HG03575 (cell line): ENCODE results near the gene CADPS.

Experiments
- ATAC-seq: cut with Tn5 transposase; IDR thresholded peaks from one replicate; pipeline ENCODE4 v1.9.1; 2021; ENCODE audit not compliant: unreplicated experiment, insufficient number of reproducible peaks, low FRiP score; ENCODE audit errors: extremely low read depth

CADPS gene

DNA sequence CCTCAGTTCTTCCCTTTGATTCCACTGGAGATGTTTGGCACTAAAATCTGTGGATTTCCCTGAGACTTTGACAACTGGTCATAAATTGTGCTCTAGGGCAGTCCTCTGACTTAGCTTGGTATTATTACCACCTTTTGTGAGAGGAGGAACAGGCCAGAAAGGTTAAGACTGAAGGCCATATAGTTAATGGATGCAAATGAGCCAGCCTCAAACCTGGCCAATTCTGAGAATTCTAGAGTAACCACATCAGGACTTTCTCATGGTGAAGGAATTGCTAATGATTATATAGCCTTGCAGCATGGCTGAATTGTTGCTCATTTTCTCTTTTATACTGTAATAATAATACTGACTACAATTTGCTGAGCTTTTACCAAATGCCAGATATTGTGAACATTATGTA is 162.5 kb downstream of the CADPS start:
- no peak for ATAC-seq

DNA sequence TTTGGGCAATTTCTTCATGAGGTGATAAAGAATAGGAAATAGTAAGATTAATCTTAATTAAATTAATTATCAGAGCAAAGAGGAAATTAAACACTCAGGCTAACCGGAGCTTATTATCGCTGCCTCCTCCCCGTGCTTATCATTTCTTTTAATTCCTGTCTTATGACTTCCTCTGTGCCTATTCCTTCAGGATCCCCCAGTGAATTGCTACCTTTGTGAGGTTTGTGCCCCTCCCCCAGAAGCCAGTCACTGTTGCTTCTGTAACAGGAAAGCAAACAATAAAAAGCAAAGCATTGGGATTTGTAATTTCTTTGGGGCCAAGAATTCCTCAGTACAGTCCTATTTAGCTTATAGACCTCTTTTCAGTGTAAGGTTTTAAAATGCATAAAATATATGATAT is 164.5 kb downstream of the CADPS start:
- ATAC-seq = no peak

DNA sequence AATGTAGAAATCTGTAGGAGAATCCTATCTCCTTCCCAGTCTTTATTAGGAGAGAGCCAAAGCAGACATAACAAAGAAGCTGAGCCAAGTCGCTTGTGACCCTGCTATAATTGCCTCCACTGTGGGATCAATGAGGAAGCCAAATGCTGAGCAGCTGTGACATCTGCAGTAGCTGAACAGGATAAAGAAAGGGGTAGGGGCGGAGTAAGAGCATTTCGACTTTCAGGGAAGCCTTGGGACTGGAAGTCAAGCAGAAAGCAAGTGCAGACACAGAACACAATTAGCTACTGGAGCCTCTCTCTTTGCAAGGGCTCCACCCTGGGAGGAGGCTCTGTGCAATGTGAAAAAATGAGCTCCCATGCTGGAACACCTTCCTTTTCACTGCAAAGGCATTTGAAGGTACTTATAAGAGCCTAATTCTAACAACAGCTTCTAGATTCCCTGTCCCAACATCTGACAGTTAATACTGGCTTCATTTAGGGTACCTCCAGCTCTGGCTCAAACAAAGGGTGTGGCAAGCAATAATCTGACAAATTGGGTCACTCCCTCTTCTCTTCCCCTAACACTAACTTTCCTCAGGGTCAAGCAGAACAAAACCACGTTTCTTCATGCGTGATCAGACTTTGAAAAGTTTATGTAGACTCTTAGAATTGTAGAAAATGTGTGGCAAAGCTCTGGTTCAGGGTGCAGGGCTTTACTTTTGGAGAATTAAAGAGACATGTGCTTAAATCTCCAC is 166.4 kb downstream of the CADPS start:
- no peak for ATAC-seq

DNA sequence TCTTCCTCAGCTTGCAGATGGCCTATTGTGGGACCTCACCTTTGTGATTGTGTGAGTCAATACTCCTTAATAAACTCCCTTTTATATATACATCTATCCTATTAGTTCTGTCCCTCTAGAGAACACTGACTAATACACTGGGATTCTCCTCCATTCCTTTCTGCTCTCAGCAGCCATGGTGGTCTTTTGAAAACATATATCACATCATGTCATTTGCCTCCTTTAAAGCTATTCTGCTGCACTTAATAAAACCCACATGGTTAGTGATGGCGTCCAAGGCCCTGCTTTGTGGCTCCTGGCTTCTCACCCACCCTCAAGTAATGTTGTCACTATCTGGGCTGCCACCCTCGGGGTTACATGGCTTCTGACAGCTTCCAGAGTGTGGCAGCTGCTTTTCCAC is 169.5 kb downstream of the CADPS start:
- no peak for ATAC-seq

DNA sequence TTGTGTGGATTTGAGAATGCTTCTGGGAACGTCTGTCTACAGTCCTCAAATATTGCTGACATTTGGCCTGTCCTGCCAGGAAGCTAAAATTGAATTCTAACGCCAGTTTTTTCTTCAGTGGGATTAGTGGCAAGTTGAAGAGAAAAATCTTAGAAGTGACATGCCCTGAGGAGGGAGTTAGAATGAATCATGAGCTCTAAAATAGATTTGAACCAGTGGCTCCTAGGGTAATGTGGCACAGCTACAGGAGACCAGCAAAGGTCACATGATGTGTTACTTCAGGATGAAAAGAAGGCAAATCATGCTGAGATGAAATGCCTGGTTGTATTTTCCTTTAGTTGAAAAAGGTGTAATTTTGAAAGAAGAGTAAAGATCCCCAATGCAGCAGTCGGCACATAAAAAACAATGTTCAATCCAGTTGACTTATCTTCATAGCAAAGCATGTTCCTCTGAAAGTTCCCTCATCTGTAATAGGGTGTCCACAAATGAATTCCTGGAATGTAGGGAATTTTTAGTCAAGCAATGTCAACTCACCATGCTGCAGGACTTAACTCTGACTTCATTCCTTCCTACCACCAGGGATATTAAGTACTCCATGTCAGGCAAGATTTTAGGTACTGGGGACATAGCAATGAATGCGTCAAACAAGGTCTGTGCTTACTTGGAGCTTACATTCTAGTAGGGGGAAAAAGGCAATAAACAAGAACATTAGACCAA is 171.6 kb downstream of the CADPS start:
- ATAC-seq = no peak

DNA sequence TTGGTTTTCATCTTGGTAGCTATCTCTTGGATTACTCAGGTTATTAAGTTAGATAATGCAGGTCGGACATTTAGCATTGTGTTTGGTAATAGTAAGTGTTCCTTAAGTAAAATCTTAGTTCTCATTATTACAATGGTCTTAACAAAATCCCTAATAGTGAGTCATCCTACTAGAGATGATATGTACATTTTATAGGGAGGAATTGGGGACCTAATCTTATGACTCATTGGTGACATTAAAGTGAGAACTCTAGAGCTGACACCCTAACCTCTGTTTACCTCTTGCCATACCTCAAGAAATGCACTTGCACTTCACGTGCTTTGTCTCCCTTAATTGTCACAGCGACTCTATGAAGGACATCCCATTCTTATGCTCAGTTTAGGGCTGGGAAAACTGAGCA is 174.9 kb downstream of the CADPS start:
- ATAC-seq = no peak

DNA sequence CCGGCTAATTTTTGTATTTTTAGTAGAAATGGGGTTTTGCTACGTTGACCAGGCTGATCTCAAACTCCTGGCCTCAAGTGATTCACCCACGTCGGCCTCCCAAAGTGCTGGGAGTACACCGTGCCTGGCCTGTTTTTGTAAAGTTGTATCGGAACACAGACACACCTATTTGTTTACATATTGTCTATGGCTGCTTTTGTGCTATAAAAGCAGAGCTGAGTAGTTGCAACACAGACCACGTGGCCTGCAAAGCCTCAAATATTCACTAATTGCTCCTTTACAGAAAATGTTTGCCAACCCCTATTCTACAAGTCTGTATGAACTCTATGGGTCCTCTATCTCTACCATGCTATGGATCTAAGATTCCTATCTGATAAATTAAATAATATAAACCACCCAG is 175.5 kb downstream of the CADPS start:
- ATAC-seq = no peak

DNA sequence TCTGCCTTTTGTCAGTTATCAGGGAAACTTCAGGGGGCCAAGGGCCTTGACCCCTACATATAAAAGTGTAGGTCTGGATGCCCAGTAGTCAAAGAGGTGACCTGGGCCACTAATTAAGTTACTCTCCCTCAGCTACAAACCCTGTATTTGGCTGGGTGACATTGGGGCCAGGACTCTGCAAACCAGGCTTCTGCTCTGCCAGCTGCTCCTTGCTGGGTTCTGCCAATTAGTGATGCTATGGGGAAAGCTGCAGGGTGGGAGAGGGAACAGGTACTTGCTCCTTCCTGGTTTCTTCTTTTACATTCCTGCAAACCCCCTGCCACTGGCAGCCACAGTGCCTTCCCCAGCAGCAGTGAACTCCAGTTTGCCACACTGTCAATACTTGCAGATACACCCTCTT is 179.2 kb downstream of the CADPS start:
- no peak for ATAC-seq

DNA sequence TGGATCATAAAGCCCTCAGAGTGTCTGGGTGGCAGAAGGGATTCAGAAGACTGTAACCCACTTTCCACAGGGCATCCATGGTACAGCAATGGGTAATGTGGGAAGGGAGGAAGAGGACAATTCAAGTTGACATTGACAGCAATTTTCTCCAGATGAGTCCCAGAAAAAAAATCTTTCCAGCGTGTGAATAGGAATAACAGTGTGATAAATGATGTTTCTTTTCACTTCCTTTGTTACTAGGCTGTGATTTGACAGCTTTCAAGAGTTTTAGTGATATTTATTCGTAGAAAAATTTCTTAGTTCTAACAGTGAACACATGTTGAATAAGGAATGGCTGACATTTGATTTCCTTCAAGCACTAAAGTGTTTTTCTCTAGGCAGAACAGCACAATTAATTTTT is 186.4 kb downstream of the CADPS start:
- ATAC-seq = no peak

DNA sequence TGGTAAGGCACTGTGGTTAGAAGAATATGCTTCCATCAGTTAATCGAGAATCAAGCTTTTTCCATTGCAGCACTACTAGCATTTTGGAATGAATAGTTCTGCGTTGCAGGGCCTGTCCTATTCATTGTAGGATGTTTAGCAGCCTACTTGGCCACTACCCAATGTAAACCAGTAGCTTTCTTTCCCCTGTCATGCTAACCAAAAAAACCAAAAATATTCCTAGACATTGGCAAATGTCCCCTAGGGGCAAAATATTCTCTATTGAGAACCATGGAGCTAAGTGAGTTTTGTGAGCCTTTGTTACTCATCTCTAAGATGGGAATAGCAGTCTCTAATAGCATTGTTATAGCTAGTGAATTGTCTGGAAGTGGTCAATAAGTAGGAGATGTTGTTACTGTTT is 187.2 kb downstream of the CADPS start:
- no peak for ATAC-seq

DNA sequence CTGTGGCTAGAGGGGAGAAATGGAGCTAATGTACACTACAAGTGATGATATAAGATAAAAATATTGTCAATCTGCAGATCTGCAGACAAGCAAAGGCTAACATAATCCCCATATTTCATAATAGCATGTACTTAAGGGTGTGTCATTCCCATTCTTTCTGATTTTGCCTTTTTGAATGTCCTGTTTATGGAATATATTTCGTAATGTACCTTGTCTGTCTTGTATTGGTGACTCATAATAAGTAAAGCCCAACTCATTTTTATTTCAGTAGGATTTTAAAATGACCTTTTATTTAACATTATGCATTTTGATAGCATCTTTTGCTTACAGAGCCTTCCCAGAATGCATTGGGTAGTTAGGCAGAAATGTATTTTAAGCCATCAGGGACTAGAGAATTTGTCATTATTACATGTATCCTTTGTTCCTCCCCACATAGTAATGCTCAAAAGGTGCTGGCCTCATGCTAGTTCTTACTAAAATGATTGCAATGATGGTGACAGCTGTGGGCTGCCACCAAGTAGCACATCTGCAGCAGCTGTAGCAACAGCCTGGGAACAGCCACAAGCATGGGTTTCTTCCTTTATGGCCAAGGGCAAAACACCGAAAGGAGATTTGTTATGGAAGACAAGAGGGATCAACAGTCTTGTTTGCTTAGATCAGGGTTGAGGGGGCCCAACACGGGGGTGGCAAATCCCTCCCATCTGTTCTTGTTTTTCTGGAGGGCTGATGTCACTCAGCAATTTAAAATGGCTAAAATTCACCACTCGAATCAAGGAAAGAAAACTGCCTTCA is 188.5 kb downstream of the CADPS start:
- no peak for ATAC-seq

DNA sequence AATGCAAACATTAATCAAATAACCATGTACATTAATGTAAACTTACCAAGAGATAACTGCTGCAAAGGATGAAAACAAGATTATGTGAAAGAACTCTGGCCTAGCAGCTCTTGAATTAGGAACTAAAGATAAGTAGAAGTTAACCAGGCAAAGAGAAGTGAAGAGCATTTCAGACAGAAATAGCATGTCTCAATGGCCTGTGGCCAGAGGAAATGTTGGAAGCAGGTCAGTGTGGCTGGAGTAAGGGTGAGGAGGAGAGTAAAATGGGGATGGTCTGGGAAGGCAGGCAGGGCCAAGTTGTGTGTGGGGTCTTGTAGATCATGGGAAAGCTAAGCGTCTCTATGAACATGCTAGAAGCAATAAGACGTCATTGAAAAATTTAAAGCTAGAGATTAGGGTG is 192.4 kb downstream of the CADPS start:
- ATAC-seq = no peak

DNA sequence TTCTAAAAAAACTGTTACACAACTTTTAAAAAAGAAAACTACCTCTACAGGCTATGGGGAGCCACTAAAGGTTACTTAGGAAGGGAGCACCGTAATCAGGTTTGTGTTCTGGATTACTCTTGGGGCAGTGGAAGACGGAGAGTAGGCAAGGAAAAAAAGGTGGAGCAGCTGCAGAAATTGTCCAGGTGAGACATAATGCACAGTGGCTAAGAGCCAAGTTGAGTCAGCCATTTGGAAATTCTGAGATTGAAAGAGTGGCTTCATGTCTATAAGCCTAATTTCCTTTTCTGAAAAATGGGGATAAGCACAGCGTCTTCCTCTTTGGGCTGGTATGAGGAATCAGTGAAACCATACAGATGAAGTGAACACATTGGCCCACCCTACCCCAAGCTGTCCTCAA is 195.2 kb downstream of the CADPS start:
- ATAC-seq = no peak

DNA sequence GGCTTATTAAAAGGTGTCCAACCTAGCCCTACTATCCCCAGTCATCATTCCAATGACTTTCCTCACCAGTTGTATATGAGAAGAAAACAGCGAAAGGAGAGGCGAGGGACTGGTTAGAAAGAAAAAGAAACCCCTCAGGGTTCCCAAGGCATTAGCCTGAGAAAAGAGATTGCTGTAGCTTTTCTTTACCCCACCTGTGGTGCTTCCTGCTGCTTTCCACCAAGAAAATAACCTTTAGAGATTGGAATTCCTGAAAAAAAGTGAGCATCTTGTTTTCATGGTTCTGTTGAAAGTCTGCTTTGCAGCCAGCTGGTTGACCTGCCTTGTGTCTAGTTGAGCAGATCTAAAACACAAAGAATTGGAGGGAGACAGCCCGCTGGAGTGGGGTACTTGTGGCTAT is 196.4 kb downstream of the CADPS start:
- ATAC-seq = no peak

DNA sequence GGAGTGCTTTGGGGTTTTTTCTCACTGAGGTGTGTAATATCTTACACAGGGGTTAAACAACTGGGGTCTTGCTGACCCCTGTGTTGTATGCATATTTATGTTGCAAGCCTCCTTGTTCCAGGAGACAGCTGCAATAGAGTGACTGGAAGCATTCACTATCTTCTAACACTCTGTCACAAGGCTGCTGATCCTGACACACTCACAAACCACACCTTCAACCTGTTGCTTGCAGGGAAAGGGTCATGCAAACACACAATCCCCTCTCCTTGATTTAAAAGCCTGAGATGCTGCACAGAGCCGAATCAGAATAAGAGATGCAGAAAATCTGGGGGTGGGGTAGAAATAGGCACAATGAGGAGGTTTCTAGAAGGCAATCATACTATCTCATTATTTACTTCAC is 197.3 kb downstream of the CADPS start:
- ATAC-seq = no peak

DNA sequence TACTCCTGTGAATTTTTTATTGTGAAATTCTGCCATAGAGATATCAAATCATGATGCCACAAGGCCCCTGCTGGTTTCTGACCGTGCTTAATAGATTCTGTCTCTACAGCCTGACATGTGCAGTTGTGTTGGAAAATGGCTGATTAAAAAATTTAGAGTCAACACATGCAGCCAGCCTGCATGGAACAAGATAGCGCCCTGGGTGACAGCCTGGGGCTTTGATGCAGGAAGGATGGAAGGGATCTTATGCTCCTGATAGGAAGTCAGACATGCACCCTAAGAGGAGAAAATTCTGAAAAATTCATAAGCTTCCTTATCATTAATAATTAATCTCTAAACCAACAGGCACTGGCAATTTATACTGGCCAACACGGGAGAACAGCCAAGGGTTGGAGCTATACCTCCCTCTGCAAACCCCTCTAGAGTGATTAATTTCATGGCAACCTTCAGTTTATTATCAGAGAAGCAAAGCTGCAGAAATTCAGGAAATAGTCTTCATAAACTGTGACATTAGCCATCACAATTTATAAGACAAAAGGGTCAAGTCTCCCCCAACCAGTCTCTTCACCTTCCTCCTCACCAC is 198.4 kb downstream of the CADPS start:
- no peak for ATAC-seq

DNA sequence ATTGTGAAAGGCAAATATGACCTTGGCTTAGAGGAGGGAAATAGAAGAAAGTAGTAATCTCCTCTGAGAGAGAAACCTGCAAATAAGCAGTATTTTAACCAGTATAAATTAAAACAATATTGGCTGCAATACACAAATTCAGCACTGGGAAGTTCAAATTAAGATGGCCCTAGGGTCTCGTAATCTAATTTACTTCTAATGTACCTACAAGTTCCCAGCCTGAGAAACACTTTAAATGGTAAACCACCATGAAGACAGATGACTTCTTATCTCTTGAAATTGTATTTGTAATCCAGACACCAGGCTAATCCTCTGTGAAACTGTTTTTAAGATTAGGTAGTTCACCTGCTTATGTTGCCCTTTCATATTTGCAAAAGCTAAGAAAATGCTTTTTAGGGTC is 199.7 kb downstream of the CADPS start:
- no peak for ATAC-seq

DNA sequence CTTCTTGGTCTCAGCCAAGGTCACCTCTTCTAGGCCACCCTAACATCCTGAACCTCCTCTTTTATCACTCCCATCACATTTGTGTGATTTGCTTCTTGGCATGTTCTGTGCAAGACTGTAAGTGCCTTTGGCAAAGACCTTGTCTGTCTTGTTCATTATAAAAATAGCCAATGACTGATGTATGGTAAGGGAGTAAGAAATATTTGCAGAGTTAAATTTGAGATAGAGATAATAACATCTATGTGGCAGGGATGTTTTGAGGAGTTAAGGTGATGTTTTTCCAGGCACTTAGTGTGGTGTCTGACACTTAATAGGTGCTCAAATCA is 202.3 kb downstream of the CADPS start:
- no peak for ATAC-seq

DNA sequence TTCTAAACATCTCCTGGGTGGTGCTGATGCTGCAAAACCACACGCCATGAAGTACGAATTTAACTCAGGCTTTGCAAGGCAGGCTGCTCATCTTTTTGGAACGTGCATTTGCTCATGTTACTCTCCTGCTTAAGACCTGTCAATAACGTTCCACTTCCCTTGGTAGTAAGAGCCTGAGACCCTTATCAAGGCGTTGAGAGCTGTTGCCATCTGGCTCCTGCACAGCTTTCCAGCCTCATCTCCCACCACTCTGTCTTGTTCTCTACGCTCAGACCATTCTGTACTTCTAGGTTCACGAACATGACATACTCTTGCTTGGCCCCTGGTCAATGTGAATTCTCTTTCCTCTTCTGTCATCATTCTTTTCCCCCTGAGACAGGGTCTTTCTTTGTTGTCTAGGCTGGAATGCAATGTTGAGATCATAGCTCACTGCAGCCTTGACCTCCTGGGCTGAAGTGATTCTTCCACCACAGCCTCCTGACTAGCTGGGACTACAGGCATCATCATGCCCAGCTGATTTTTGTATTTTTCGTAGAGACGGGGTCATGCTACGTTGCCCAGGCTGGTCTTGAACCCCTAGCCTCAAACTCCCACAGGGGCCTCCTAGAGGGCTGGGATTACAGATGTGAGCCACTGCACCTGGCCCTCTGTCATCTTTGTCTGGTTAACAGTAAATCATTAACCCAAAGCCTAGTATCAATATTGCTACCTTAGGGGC is 202.8 kb downstream of the CADPS start:
- no peak for ATAC-seq
